Measurements from ENCODE around the gene FAM120B.

Gene FAM120B

GRCh38 chr6:170287371-170287876, 19.1 kb upstream of the FAM120B start:
- DNase-seq, result no peak

GRCh38 chr6:170288091-170288631, 18.4 kb upstream of the FAM120B start:
- DNase-seq, result no peak

GRCh38 chr6:170288852-170289179, 17.7 kb upstream of the FAM120B start:
- DNase-seq, result no peak

- DNase-seq, result no peak
These were observed 17.2 kb upstream of the FAM120B start for GRCh38 chr6:170289180-170289931.

GRCh38 chr6:170289951-170290295, 16.6 kb upstream of the FAM120B start:
- DNase-seq, result no peak

- peak; percentile 21 for DNase-seq
These were observed 16.0 kb upstream of the FAM120B start, which contains the start of gene DLL1 for GRCh38 chr6:170290296-170291128. TSS of gene DLL1 (minus strand) at chr6:170291078. CDS start at chr6:170290139, 939 bp downstream.

- DNase-seq, result no peak
These were observed 15.1 kb upstream of the FAM120B start for GRCh38 chr6:170291271-170292110.

- no peak for DNase-seq
These were observed 14.5 kb upstream of the FAM120B start for GRCh38 chr6:170292111-170292406.

- no peak for DNase-seq
These were observed 14.0 kb upstream of the FAM120B start for GRCh38 chr6:170292407-170293158.

- DNase-seq, result no peak
These were observed 13.0 kb upstream of the FAM120B start for GRCh38 chr6:170293341-170294231.

- no peak for DNase-seq
These were observed 12.2 kb upstream of the FAM120B start for GRCh38 chr6:170294298-170294730.

- DNase-seq, result no peak
These were observed 11.6 kb upstream of the FAM120B start for GRCh38 chr6:170294813-170295509.

GRCh38 chr6:170295510-170296422, 10.8 kb upstream of the FAM120B start:
- DNase-seq, result peak; percentile 40

- DNase-seq, result no peak
These were observed 10.2 kb upstream of the FAM120B start for GRCh38 chr6:170296423-170296745.

GRCh38 chr6:170296746-170297575, 9.6 kb upstream of the FAM120B start:
- no peak for DNase-seq

- DNase-seq, result no peak
These were observed 8.8 kb upstream of the FAM120B start for GRCh38 chr6:170297576-170298330.

GRCh38 chr6:170298688-170299087, 7.9 kb upstream of the FAM120B start:
- no peak for DNase-seq

GRCh38 chr6:170301184-170301583, 5.4 kb upstream of the FAM120B start:
- DNase-seq, result no peak

Data from stimulated activated naive CD4-positive, alpha-beta T cell treated with Interleukin-2 at 50 U/mL for 16 hours (primary cell).